HCT116 (cell line): Measurements from ENCODE around the gene FRY. TPM values are rescaled to one million over a fixed set of nuclear protein-coding genes. Genes with fewer than 3 reads are reported as not detected.

Experiments
- ATAC-seq: fragments of 200-7000 bp; cut with Tn5 transposase; 2 replicates; pipeline ENCODE4 v1.9.1; 2020; ENCODE audit warnings: mild to moderate bottlenecking, moderate library complexity
- BruUV-seq: library from RNA; stranded (reverse); fragments of 400-500 nt; replicated peaks from 2 replicates; lab custom pipeline; 2021; lab: Mats Ljungman, UMichigan
- CTCF ChIA-PET: fragments of 300-600 bp; sonication (Branson Sonifier 250); formaldehyde crosslinking; loops from one replicate; lab custom pipeline; 2021; ENCODE audit warnings: antibody characterized with exemption; lab: Charles Lee
- POLR2A ChIA-PET: fragments of 300-600, 350-600 bp; sonication (Branson Sonifier 250); formaldehyde crosslinking; loops from one replicate; lab custom pipeline; 2021; ENCODE audit warnings: antibody characterized with exemption; lab: Charles Lee
- RAD21 ChIA-PET, 2 experiments: fragments of 300-600 bp; sonication (Branson Sonifier 250); formaldehyde crosslinking; loops; one replicate each; lab custom pipeline; 2023; ENCODE audit warnings: low total read pairs in 2 of 2; ENCODE audit not compliant: uncharacterized antibody in 2 of 2, unreplicated experiment in 2 of 2, low non-redundant PET in 1 of 2; lab: Charles Lee
- DNase-seq: peaks from one replicate; pipeline ENCODE4 v3.0.0-alpha.2; 2010; ENCODE audit warnings: low read depth, low spot score
- H2AFZ ChIP-seq: fragments of 200-600 bp; shearing (Covaris generic), sonication (generic); 2 replicates; pipeline ENCODE4 v1.6.1; 2017; ENCODE audit warnings: low read depth, mixed run types, mixed read lengths, antibody characterized with exemption, low read length; ENCODE audit not compliant: poor library complexity, severe bottlenecking
- H3K27ac ChIP-seq: 2 replicates; pipeline ENCODE4 v1.5.1; 2012; ENCODE audit warnings: low read depth, low read length
- H3K27me3 ChIP-seq: fragments of 200-600 bp; sonication (generic); 2 replicates; pipeline ENCODE4 v1.6.1; 2016; ENCODE audit warnings: mixed run types, low read length, mixed read lengths; ENCODE audit not compliant: insufficient read depth
- H3K36me3 ChIP-seq, 2 experiments: fragments of 200-500 bp in 1 of 2; fragments of 200-600 bp in 1 of 2; sonication (Bioruptor generic) in 1 of 2; sonication (generic) in 1 of 2; 2 replicates each; pipeline versions ENCODE4 v1.5.1 to v1.6.1; 2014 to 2016; ENCODE audit warnings: low read length in 2 of 2, inconsistent platforms in 1 of 2, mixed read lengths in 1 of 2, mixed run types in 1 of 2; ENCODE audit not compliant: insufficient read depth in 2 of 2, control insufficient read depth in 1 of 2
- H3K4me1 ChIP-seq, 2 experiments: fragments of 200-600 bp in 1 of 2; sonication (generic) in 1 of 2; 2 replicates each; pipeline versions ENCODE4 v1.5.1 to v1.6.1; 2012 to 2017; ENCODE audit warnings: low read length in 2 of 2, inconsistent platforms in 1 of 2, mild to moderate bottlenecking in 1 of 2, mixed read lengths in 1 of 2, mixed run types in 1 of 2, moderate library complexity in 1 of 2; ENCODE audit not compliant: insufficient read depth in 2 of 2, control insufficient read depth in 1 of 2
- H3K4me2 ChIP-seq: fragments of 200-600 bp; sonication (generic); 2 replicates; pipeline ENCODE4 v1.6.1; 2017; ENCODE audit warnings: mixed run types, low read length, mixed read lengths
- H3K4me3 ChIP-seq, 2 experiments: fragments of 200-600 bp in 1 of 2; sonication (generic) in 1 of 2; replicated peaks in 1 of 2; 2 replicates each; pipeline ENCODE4 v1.5.1; 2011 to 2016; ENCODE audit warnings: low read length in 2 of 2, control low read depth in 1 of 2, low read depth in 1 of 2, mild to moderate bottlenecking in 1 of 2, mixed read lengths in 1 of 2, mixed run types in 1 of 2
- H3K79me2 ChIP-seq: fragments of 200-600 bp; sonication (generic); 2 replicates; pipeline ENCODE4 v1.6.1; 2017; ENCODE audit warnings: mild to moderate bottlenecking, mixed run types, low read length, moderate library complexity, mixed read lengths; ENCODE audit not compliant: insufficient read depth
- H3K9ac ChIP-seq: fragments of 200-600 bp; sonication (generic); 2 replicates; pipeline ENCODE4 v1.6.1; 2016; ENCODE audit warnings: low read length, mixed read lengths
- H3K9me2 ChIP-seq: fragments of 200-600 bp; sonication (generic), shearing (Covaris generic); 2 replicates; pipeline ENCODE4 v1.6.1; 2017; ENCODE audit warnings: mixed run types, mild to moderate bottlenecking, moderate library complexity; ENCODE audit not compliant: insufficient read depth
- H3K9me3 ChIP-seq, 2 experiments: fragments of 200-500 bp in 1 of 2; fragments of 200-600 bp in 1 of 2; sonication (Bioruptor generic) in 1 of 2; sonication (generic) in 1 of 2; 2 replicates each; pipeline ENCODE4 v1.6.1; 2014 to 2017; ENCODE audit warnings: low read length in 2 of 2, mixed read lengths in 2 of 2, inconsistent platforms in 1 of 2, low read depth in 1 of 2, mild to moderate bottlenecking in 1 of 2, mixed run types in 1 of 2, moderate library complexity in 1 of 2; ENCODE audit not compliant: control insufficient read depth in 1 of 2, insufficient read depth in 1 of 2
- H4K20me1 ChIP-seq: fragments of 200-600 bp; sonication (generic), shearing (Covaris generic); 2 replicates; pipeline ENCODE4 v1.6.1; 2017; ENCODE audit warnings: mixed run types, mild to moderate bottlenecking, moderate library complexity; ENCODE audit not compliant: insufficient read depth
- CBX3 ChIP-seq: IDR thresholded peaks from 2 replicates; pipeline ENCODE4 v1.6.1; 2012; ENCODE audit warnings: low read depth
- CEBPB ChIP-seq: IDR thresholded peaks from 2 replicates; pipeline ENCODE4 v1.6.1; 2012; ENCODE audit warnings: low read depth
- EGR1 ChIP-seq: IDR thresholded peaks from 2 replicates; pipeline ENCODE4 v1.6.1; 2012; ENCODE audit warnings: low read depth
- EZH2 ChIP-seq: fragments of 200-600 bp; sonication (generic); IDR thresholded peaks from 2 replicates; pipeline ENCODE4 v1.6.1; 2017; ENCODE audit warnings: antibody characterized with exemption, mixed run types
- EZH2phosphoT487 ChIP-seq: fragments of 200-600 bp; IDR thresholded peaks from 2 replicates; pipeline ENCODE4 v1.6.1; 2018; ENCODE audit warnings: antibody characterized with exemption, borderline replicate concordance
- FOSL1 ChIP-seq: IDR thresholded peaks from 2 replicates; pipeline ENCODE4 v1.6.1; 2012; ENCODE audit warnings: low read depth
- JUND ChIP-seq: IDR thresholded peaks from 2 replicates; pipeline ENCODE4 v1.6.1; 2012
- POLR2A ChIP-seq: IDR thresholded peaks from 2 replicates; pipeline ENCODE4 v1.7.0; 2011; ENCODE audit warnings: borderline replicate concordance; ENCODE audit not compliant: insufficient read depth, insufficient read length; ENCODE audit errors: extremely low read depth
- POLR2AphosphoS5 ChIP-seq: IDR thresholded peaks from 2 replicates; pipeline ENCODE4 v1.6.1; 2011; ENCODE audit warnings: mild to moderate bottlenecking, low read depth, low read length, moderate library complexity
- RAD21 ChIP-seq: IDR thresholded peaks from 2 replicates; pipeline ENCODE4 v1.6.1; 2012; ENCODE audit warnings: low read depth, mild to moderate bottlenecking
- SP1 ChIP-seq: IDR thresholded peaks from 2 replicates; pipeline ENCODE4 v1.6.1; 2012; ENCODE audit warnings: low read depth
- SRF ChIP-seq: IDR thresholded peaks from 2 replicates; pipeline ENCODE4 v1.6.1; 2012; ENCODE audit warnings: low read depth
- YY1 ChIP-seq: IDR thresholded peaks from 2 replicates; pipeline ENCODE4 v1.6.1; 2011; ENCODE audit warnings: low read length, low read depth, moderate library complexity, mild to moderate bottlenecking; ENCODE audit not compliant: insufficient replicate concordance; ENCODE audit errors: extremely low read depth
- ZFX ChIP-seq: fragments of 450-650 bp; IDR thresholded peaks from 2 replicates; pipeline ENCODE4 v1.6.1; 2017
- ZNF274 ChIP-seq: fragments of 200-500 bp; sonication (Bioruptor generic); IDR thresholded peaks from 2 replicates; pipeline ENCODE4 v1.6.1; 2014; ENCODE audit warnings: mild to moderate bottlenecking, low read depth, low read length, inconsistent platforms
- intact Hi-C: fragments of 100-400 bp; cut with micrococcal nuclease; formaldehyde crosslinking; loops from 2 replicates; pipeline ENCODE4 v1.10.0; 2022
- total RNA-seq: library from RNA; stranded (reverse); gene quantifications from one replicate; pipeline ENCODE4 v1.2.1, GENCODE V29; 2021; ENCODE audit not compliant: unreplicated experiment
- TF ChIP-seq, protein P1 (sequence below): IDR thresholded peaks from 2 replicates; pipeline ENCODE4 v1.6.1; 2012
- TF ChIP-seq, protein P2 (sequence below): IDR thresholded peaks from 2 replicates; pipeline ENCODE4 v1.6.1; 2011; ENCODE audit warnings: mild to moderate bottlenecking, low read length, moderate library complexity; ENCODE audit not compliant: insufficient replicate concordance; ENCODE audit errors: extremely low read depth
- TF ChIP-seq, protein P3 (sequence below), 3 experiments: fragments of 200-600 bp in 1 of 3; sonication (generic) in 1 of 3; IDR thresholded peaks in 2 of 3; conservative IDR thresholded peaks in 1 of 3; 2 replicates each; pipeline ENCODE4 v1.5.1; 2012 to 2017; ENCODE audit warnings: low read depth in 2 of 3, low read length in 2 of 3, antibody characterized with exemption in 1 of 3, borderline replicate concordance in 1 of 3, control low read depth in 1 of 3, mild to moderate bottlenecking in 1 of 3, mixed read lengths in 1 of 3, mixed run types in 1 of 3, moderate library complexity in 1 of 3; ENCODE audit not compliant: insufficient read depth in 1 of 3
- TF ChIP-seq, protein P4 (sequence below): IDR thresholded peaks from 2 replicates; pipeline ENCODE4 v1.6.1; 2012; ENCODE audit warnings: low read depth

Gene FRY
- total RNA-seq, 1 experiment from 2014 or later = 1.4 TPM

DNA sequence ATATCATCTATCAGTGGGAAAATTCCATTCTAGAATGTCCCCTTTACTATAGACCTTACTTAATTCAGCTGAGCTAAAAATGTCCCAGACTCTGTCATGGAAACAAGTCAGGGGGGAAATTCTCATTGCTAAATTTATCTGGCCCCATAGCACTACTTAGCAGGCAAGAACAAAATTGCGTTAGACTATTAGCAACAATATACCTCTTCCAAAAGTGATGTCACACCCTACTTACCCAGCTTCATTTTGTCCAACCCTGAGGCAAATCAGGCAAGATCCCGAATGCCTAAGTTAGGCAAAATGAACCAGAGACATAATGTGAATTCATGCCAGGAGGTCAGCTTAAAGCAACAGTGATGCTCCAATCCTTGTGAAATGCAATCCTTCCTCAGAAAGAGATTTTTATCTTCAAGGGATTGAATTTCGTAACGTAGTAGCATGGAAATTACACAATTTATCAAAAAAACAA, 93.7 kb downstream of the FRY start:
- BruUV-seq = no TSS peak
- DNase-seq = no peak
- intact Hi-C loops = no loop called here

More for the DNA sequence above, 93.7 kb downstream of the FRY start:
- Histone ChIP-seq H3K9ac (no peak overlapping the region), H3K4me3 (no peak overlapping the region), H3K4me1 (no peaks in the 10 kb centered on the region), H2AFZ (no peak overlapping the region), H3K9me2 (no peaks in the 10 kb centered on the region), H3K79me2 (no peaks in the 10 kb centered on the region), H4K20me1 (no peaks in the 10 kb centered on the region), H3K36me3 (no peaks in the 10 kb centered on the region), H3K27me3 (no peaks in the 10 kb centered on the region), H3K9me3 (no peaks in the 10 kb centered on the region), H3K27ac (no peak overlapping the region), H3K4me2 (no peak overlapping the region)
- ATAC-seq = no peak
- TF ChIP-seq JUND (no peak), POLR2A (no peak), SP1 (no peak), FOSL1 (no peak), EZH2 (no peak), YY1 (no peak), POLR2AphosphoS5 (no peak), EGR1 (no peak), CBX3 (no peak), SRF (no peak), CEBPB (no peak), ZNF274 (no peak), RAD21 (no peak), EZH2phosphoT487 (no peak), ZFX (no peak)
- TF ChIP-seq, protein P1, sequence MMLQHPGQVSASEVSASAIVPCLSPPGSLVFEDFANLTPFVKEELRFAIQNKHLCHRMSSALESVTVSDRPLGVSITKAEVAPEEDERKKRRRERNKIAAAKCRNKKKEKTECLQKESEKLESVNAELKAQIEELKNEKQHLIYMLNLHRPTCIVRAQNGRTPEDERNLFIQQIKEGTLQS = no peak
- TF ChIP-seq, protein P2, sequence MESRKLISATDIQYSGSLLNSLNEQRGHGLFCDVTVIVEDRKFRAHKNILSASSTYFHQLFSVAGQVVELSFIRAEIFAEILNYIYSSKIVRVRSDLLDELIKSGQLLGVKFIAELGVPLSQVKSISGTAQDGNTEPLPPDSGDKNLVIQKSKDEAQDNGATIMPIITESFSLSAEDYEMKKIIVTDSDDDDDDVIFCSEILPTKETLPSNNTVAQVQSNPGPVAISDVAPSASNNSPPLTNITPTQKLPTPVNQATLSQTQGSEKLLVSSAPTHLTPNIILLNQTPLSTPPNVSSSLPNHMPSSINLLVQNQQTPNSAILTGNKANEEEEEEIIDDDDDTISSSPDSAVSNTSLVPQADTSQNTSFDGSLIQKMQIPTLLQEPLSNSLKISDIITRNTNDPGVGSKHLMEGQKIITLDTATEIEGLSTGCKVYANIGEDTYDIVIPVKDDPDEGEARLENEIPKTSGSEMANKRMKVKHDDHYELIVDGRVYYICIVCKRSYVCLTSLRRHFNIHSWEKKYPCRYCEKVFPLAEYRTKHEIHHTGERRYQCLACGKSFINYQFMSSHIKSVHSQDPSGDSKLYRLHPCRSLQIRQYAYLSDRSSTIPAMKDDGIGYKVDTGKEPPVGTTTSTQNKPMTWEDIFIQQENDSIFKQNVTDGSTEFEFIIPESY = no peak
- TF ChIP-seq, protein P3, sequence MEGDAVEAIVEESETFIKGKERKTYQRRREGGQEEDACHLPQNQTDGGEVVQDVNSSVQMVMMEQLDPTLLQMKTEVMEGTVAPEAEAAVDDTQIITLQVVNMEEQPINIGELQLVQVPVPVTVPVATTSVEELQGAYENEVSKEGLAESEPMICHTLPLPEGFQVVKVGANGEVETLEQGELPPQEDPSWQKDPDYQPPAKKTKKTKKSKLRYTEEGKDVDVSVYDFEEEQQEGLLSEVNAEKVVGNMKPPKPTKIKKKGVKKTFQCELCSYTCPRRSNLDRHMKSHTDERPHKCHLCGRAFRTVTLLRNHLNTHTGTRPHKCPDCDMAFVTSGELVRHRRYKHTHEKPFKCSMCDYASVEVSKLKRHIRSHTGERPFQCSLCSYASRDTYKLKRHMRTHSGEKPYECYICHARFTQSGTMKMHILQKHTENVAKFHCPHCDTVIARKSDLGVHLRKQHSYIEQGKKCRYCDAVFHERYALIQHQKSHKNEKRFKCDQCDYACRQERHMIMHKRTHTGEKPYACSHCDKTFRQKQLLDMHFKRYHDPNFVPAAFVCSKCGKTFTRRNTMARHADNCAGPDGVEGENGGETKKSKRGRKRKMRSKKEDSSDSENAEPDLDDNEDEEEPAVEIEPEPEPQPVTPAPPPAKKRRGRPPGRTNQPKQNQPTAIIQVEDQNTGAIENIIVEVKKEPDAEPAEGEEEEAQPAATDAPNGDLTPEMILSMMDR (IDR thresholded peaks at IDR 0.05 in 2 of 3, conservative IDR thresholded peaks at IDR 0.05 in 1 of 3; ENCODE audit: borderline replicate concordance in 1 of 3, insufficient read depth in 1 of 3, low read depth in 2 of 3, low read length in 2 of 3) = no peak
- TF ChIP-seq, protein P4, sequence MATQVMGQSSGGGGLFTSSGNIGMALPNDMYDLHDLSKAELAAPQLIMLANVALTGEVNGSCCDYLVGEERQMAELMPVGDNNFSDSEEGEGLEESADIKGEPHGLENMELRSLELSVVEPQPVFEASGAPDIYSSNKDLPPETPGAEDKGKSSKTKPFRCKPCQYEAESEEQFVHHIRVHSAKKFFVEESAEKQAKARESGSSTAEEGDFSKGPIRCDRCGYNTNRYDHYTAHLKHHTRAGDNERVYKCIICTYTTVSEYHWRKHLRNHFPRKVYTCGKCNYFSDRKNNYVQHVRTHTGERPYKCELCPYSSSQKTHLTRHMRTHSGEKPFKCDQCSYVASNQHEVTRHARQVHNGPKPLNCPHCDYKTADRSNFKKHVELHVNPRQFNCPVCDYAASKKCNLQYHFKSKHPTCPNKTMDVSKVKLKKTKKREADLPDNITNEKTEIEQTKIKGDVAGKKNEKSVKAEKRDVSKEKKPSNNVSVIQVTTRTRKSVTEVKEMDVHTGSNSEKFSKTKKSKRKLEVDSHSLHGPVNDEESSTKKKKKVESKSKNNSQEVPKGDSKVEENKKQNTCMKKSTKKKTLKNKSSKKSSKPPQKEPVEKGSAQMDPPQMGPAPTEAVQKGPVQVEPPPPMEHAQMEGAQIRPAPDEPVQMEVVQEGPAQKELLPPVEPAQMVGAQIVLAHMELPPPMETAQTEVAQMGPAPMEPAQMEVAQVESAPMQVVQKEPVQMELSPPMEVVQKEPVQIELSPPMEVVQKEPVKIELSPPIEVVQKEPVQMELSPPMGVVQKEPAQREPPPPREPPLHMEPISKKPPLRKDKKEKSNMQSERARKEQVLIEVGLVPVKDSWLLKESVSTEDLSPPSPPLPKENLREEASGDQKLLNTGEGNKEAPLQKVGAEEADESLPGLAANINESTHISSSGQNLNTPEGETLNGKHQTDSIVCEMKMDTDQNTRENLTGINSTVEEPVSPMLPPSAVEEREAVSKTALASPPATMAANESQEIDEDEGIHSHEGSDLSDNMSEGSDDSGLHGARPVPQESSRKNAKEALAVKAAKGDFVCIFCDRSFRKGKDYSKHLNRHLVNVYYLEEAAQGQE = no peak
- ChIA-PET RAD21 (no interaction called here), CTCF (no interaction called here), POLR2A (no interaction called here)
